T-helper 1 cell treated with Interleukin-12 subunit alpha and Interleukin-12 subunit beta and Interleukin-4 antibody, amounts not matched to agents 30 ng/mL and 1 ng/mL, for 36 hours (primary cell): ENCODE measurements around the gene CYP11A1. TPM values are rescaled to one million over a fixed set of nuclear protein-coding genes. Genes with fewer than 3 reads are reported as not detected.

ENCODE experiments used
- intact Hi-C: fragments of 100-400 bp; cut with micrococcal nuclease; formaldehyde crosslinking; loops from one replicate; pipeline ENCODE4 v1.15.1; 2024
- total RNA-seq: library from RNA; stranded (reverse); gene quantifications from 2 replicates; pipeline ENCODE4 v1.2.3, GENCODE V29; 2022

The CYP11A1 gene
- total RNA-seq, 1 donor from 2014 or later, result not detected

GRCh38 chr15:74352393-74352910, 15.0 kb downstream of the CYP11A1 start:
- intact Hi-C loops, result no loop called here

- intact Hi-C loops, result no loop called here
These were observed 15.8 kb downstream of the CYP11A1 start for GRCh38 chr15:74351670-74352069.

- intact Hi-C loops, result no loop called here
These were observed 16.9 kb downstream of the CYP11A1 start for GRCh38 chr15:74350295-74351275.

- intact Hi-C loops, result no loop called here
These were observed 18.1 kb downstream of the CYP11A1 start for GRCh38 chr15:74349241-74349778.

- intact Hi-C loops, result no loop called here
These were observed 19.6 kb downstream of the CYP11A1 start for GRCh38 chr15:74347757-74348250.

- intact Hi-C loops, result no loop called here
These were observed 22.4 kb downstream of the CYP11A1 start for GRCh38 chr15:74345051-74345450.

GRCh38 chr15:74343797-74344127, 23.7 kb downstream of the CYP11A1 start:
- intact Hi-C loops, result no loop called here

- intact Hi-C loops, result no loop called here
These were observed 24.2 kb downstream of the CYP11A1 start for GRCh38 chr15:74343127-74343796.

- intact Hi-C loops, result no loop called here
These were observed 27.3 kb downstream of the CYP11A1 start for GRCh38 chr15:74340150-74340549.

GRCh38 chr15:74339371-74339770, 28.1 kb downstream of the CYP11A1 start:
- intact Hi-C loops, result no loop called here

GRCh38 chr15:74338676-74339075, 28.8 kb downstream of the CYP11A1 start:
- intact Hi-C loops, result no loop called here

- intact Hi-C loops, result no loop called here
These were observed 29.7 kb downstream of the CYP11A1 start for GRCh38 chr15:74337607-74338211.

- intact Hi-C loops, result no loop called here
These were observed 30.3 kb downstream of the CYP11A1 start for GRCh38 chr15:74337146-74337545.

- intact Hi-C loops, result no loop called here
These were observed 31.1 kb downstream of the CYP11A1 start for GRCh38 chr15:74336061-74337005.

- intact Hi-C loops, result no loop called here
These were observed 32.0 kb downstream of the CYP11A1 start for GRCh38 chr15:74335396-74335795.

GRCh38 chr15:74334127-74334526, 33.3 kb downstream of the CYP11A1 start:
- intact Hi-C loops, result no loop called here

GRCh38 chr15:74333662-74334061, 33.8 kb downstream of the CYP11A1 start:
- intact Hi-C loops, result no loop called here

- intact Hi-C loops, result no loop called here
These were observed 34.4 kb downstream of the CYP11A1 start for GRCh38 chr15:74333093-74333492.

GRCh38 chr15:74332611-74333010, 34.8 kb downstream of the CYP11A1 start:
- intact Hi-C loops, result no loop called here

- intact Hi-C loops, result no loop called here
These were observed 35.4 kb downstream of the CYP11A1 start for GRCh38 chr15:74332011-74332410.
